ES-I3 (cell line): ENCODE results near the gene TRIM67.

Experiments used
- H3K36me3 ChIP-seq: 2 replicates; pipeline ENCODE4 v1.6.1; 2013; ENCODE audit warnings: mild to moderate bottlenecking, low read length, control low read depth, moderate library complexity; ENCODE audit not compliant: insufficient read depth
- H3K4me1 ChIP-seq: 2 replicates; pipeline ENCODE4 v1.6.1; 2013; ENCODE audit warnings: mild to moderate bottlenecking, control low read depth, low read length; ENCODE audit not compliant: insufficient read depth
- H3K9ac ChIP-seq: 2 replicates; pipeline ENCODE4 v1.6.1; 2013; ENCODE audit warnings: low read depth, mild to moderate bottlenecking, low read length, moderate library complexity
- H3K9me3 ChIP-seq: 2 replicates; pipeline ENCODE4 v1.6.1; 2013; ENCODE audit warnings: mild to moderate bottlenecking, low read length, moderate library complexity; ENCODE audit not compliant: control insufficient read depth, insufficient read depth

The TRIM67 gene

GRCh38 chr1:231213831-231214573, 52.1 kb downstream of the TRIM67 start:
- no peaks in the 10 kb centered on the region for H3K9me3 ChIP-seq
- H3K36me3 ChIP-seq: no peaks in the 10 kb centered on the region
- H3K9ac ChIP-seq: no peak overlapping the region
- no peaks in the 10 kb centered on the region for H3K4me1 ChIP-seq

DNA sequence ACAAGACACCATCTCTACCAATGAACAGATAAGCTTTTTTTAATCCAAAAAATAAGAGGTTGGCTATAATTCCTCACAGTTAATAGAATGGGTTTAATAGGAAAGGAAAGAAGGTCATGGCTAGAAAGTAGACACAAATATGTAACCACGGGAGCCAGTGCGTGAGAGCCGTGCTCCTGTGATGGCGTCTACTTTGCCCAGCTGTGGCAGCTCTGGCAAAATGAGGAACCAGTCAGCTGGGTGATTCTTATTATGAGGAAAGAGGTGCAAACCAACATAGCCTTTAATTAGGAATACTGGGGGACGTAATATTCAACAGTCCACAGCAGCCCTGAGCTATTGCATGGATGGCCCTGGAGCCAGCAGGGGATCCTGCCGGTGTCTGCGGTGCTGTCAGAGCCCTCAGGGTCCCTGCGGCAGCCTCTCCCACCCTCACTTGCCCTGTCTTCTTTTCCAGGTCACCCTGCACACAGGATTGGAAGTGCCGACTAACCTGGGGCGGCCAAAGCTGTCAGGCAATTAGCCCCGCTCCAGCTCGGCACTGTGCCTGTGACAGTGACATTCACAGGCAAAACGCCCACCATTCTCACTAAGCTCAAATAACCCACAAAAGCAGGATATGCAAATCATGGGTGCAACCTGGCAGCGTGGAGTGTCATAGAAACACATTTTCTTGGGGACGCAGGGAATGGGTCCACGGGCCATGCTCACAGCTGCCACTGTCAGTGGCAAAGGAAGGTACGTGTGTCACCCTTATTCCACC, 53.2 kb downstream of the TRIM67 start:
- Histone ChIP-seq H3K9me3 (no peaks in the 10 kb centered on the region), H3K36me3 (no peaks in the 10 kb centered on the region), H3K4me1 (no peaks in the 10 kb centered on the region), H3K9ac (no peak overlapping the region)

DNA sequence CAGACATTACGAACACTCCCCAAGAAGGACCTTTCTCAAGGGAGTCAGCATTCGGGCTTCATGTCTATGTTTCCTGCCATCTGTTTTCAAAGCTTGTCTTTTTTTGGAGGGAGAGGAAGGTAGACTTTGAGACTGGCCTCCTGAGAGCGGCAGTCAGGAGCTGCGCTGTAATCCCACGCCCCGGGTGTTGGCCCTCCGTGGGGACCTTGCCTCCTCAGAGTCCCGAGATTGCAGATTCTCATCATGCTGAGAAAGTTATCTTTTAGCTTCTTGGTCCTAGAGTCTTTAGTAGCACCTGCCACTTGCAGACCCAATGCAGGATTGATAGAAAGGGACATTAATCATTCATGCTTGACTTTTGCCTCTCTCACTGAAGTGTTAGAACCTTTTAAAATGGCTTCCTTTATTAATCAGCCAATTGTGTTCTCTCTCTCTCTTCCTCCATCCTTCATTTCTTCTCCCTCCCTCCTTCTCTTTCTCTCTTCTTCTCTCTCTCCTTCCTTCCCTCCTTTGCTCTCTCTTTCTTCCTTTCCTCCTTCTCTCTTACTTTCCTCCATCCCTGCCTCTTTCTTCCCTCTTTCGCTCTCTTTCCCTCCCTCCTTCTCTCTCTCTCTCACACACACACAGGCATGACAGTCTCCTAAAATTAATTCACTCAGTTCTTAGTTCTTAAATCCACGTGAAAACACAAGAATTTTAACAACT, 54.0 kb downstream of the TRIM67 start:
- Histone ChIP-seq H3K36me3 (no peaks in the 10 kb centered on the region), H3K4me1 (no peaks in the 10 kb centered on the region), H3K9ac (no peak overlapping the region), H3K9me3 (no peaks in the 10 kb centered on the region)

- Histone ChIP-seq H3K36me3 (no peaks in the 10 kb centered on the region), H3K9ac (no peak overlapping the region), H3K4me1 (no peaks in the 10 kb centered on the region), H3K9me3 (no peaks in the 10 kb centered on the region)
These were observed 54.6 kb downstream of the TRIM67 start for GRCh38 chr1:231216498-231216897.

DNA sequence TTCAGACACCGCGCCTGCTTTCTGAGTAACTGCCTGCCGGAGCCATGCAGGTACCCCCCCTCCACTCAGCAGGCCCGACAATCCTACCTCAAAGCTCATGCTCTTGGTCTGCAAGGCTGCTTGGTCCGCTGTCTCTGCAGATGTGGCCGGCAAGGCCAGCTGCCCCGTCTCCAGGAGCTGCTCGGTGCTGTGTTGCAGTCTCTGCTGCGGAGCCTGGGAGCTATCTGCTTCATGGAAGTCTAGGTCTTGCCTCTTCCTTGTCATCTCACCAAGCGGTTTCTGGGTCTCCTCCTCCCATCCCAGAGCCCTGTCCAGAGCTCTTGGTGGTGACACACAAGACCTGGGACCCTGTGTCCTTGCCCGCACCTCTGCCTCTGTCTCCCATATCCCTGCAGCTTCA, 55.2 kb downstream of the TRIM67 start:
- Histone ChIP-seq H3K9me3 (no peaks in the 10 kb centered on the region), H3K36me3 (no peaks in the 10 kb centered on the region), H3K4me1 (no peaks in the 10 kb centered on the region), H3K9ac (no peak overlapping the region)

DNA sequence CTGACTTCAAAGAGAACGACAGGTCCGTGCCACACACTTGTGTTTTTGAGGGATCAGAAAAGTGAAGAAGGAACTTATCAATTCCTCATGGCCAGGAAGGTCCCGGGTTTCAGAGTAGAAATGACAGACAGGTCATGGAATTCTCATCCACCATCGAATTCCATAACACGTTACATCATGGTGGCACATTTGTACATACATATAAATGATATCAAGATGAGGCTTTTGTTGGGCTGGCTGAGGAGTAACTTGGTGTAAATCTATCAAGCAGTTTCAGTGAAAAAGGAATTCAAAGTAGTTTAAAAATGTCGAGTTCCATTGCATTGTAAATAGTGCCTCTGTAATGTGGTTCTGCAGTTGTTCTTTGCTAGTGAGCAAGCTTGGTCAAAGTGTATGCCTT, 56.2 kb downstream of the TRIM67 start:
- H3K9ac ChIP-seq: no peak overlapping the region
- no peaks in the 10 kb centered on the region for H3K36me3 ChIP-seq
- H3K4me1 ChIP-seq: no peaks in the 10 kb centered on the region
- no peaks in the 10 kb centered on the region for H3K9me3 ChIP-seq

DNA sequence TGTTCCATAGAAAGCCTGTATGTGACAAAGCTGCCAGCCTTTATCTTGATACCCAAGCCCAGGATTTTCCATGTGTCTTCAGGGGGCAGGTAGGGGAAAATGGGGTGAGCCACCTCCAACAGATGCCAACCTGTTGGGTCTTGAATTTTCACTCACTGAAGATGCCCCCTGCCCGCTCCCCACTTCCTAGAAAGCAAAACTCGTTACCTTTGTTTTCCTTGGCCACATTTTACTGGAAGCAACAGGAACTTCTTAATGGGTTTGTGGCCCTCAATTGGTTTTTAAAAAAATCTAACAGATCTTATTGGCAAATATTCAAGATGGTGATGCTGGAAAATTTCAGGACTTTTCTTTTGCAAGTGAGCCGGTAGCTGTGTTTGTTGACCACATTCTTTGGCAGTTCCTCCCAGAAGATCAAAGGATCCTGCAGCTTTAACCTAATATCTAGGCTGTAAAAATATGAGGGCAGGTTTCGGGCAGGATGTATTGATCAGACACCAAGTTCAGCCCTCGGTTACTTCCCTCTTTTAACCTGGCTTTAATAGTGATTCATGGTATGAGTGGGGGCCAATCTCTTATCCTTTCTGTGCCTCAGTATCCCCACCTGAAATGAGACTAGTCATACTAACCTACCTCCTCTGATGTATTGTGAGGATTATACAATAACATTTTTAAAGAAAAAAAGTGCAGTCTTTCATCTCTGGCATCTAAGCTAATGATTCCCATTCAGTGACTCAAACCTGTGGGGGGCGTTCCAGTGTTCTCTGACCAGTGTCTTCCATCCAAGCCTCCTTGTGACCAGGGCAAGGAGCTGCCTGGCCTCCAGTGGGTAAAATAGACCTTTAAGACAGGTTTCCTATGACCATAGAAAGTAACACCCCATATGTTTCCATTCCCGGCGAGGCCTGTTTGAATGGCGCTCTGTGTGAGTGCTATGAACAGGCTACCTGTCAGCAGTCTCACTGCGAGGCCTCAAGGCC, 57.9 kb downstream of the TRIM67 start:
- no peak overlapping the region for H3K9ac ChIP-seq
- H3K36me3 ChIP-seq: no peaks in the 10 kb centered on the region
- no peaks in the 10 kb centered on the region for H3K9me3 ChIP-seq
- H3K4me1 ChIP-seq: no peaks in the 10 kb centered on the region

DNA sequence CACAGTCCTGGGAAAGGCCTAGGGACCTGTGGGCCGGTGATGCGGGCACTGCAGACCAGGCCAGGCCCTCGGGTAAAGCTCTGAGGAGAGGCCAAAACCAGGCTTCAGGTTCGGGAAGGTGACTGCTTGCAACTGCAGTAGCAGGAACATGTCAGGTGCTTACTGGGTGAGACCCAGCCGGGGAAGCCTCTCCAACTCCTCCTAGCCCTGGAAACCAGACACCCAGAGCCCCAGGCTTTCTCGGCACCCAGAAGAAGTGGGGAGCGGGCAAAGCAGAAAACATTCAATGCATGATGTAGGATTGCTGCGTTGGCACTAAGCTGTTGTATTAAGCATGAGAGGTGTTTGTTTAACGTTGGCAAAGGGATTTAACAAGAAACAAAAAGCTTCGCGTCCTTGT, 58.9 kb downstream of the TRIM67 start:
- H3K9ac ChIP-seq: no peak overlapping the region
- H3K4me1 ChIP-seq: no peaks in the 10 kb centered on the region
- no peaks in the 10 kb centered on the region for H3K36me3 ChIP-seq
- no peaks in the 10 kb centered on the region for H3K9me3 ChIP-seq

DNA sequence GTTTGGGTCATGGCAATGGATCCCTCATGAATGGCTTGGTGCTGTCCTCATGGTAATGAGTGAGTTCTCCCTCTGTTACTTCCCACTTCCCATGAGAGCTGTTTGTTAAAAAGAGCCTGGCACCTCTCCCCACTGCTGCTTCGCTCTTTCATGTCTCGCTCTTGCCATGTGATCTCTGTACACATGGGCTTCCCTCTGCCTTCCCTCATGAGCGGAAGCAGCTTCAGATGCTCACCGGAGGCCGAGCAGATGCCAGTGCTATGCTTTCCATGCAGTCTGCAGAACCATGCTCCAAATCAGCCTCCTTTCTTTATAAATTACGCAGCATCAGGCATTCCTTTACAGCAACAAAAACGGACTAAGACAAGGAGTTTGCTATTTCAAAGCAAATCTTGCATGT, 64.3 kb downstream of the TRIM67 start:
- no peak overlapping the region for H3K9ac ChIP-seq
- H3K36me3 ChIP-seq: no peaks in the 10 kb centered on the region
- H3K4me1 ChIP-seq: no peaks in the 10 kb centered on the region
- H3K9me3 ChIP-seq: no peaks in the 10 kb centered on the region

GRCh38 chr1:231231511-231231910, 69.7 kb downstream of the TRIM67 start:
- Histone ChIP-seq H3K9me3 (no peaks in the 10 kb centered on the region), H3K36me3 (no peaks in the 10 kb centered on the region; the same call in 1 of the 2 replicates), H3K9ac (no peak overlapping the region), H3K4me1 (no peaks in the 10 kb centered on the region)

DNA sequence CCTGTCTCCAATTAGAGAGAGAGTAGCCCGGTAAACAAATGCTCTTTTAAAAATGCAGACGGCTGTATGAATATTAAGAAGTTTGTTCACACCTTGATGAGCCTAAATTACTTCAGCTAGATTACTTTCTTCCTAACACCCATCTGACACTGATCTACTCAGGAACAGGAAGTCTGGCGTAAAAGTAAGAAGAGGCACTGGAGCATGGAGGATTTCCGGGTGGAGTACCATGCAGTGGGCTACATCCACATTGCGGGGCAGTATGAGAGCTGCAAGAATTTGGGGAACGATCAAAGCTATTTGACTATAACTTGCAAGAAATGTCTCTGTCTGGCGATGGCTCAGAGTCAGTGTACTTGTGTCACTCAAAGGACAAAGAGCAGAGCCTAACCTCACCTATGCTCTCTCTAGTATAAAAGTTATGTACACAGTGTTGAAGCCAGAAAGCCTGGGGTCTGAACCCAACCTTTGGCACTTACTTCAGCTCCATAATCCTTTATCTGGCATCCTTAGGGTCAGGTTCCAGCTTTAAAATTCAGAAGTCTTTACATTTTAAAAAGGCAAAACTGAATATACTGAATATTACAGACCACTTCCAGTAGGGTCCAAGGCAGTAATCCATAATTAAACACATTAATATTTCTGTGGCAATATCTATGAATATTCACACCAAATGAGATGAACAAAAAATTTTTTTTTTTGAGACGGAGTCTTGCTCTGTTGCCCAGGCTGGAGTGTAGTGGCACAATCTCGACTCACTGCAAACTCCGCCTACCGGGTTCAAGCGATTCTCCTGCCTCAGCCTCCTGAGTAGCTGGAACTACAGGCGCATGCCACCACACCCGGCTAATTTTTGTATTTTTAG, 71.2 kb downstream of the TRIM67 start:
- Histone ChIP-seq H3K36me3 (no peaks in the 10 kb centered on the region; the same call in none of the 2 replicates), H3K9ac (no peak overlapping the region), H3K4me1 (no peaks in the 10 kb centered on the region), H3K9me3 (no peaks in the 10 kb centered on the region)

DNA sequence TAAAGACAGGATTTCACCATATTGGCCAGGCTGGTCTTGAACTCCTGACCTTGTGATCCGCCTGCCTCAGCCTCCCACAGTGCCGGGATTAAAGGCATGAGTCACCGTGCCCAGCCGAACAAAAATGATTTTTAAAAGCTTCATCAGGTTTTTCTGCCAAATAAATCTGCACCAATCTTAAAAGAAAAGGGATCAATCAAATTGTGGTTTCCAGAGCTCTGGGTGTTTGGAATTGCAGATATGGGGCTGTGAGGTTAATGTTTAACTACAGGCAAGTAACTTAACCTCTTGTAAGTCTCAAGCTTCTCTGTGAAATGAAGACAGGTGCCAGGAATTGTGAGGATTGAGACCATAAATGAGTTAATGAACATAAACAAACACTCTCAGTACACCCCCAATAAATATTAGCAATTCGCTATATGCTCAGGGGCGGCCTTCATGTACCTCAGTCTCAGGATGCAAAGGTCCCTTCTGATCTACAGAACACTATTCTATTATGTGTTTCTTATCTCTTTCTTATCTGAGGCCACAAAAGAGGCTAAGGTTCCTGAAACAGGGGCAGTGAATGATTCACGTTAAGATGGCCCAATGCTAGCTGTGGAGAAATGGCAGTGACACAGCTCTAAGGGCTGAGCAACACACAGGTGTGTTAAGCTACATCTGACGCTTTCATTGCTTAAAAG, 72.0 kb downstream of the TRIM67 start:
- H3K4me1 ChIP-seq: no peaks in the 10 kb centered on the region
- no peaks in the 10 kb centered on the region; the same call in none of the 2 replicates for H3K36me3 ChIP-seq
- H3K9me3 ChIP-seq: no peaks in the 10 kb centered on the region
- no peak overlapping the region for H3K9ac ChIP-seq

DNA sequence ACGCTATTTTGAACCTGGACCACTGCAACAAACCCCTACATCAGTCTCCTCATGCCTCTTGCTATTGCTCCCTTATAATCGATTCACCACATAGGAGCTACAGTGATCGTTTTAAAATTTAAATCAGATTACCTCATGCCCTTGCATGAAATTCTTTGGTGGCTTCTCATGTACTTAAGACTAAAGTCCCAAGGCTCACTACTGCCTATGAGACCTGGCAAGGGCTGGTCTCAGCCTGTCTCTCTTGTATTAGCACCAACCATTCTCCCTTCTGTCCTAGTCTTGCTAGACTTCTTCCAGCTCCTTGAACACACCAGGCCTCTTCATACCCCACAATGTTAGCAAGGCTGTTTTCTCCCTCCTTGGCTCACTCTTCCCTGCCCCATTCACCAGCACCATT, 72.6 kb downstream of the TRIM67 start:
- no peaks in the 10 kb centered on the region for H3K4me1 ChIP-seq
- no peaks in the 10 kb centered on the region; the same call in none of the 2 replicates for H3K36me3 ChIP-seq

More for the DNA sequence above, 72.6 kb downstream of the TRIM67 start:
- Histone ChIP-seq H3K9me3 (no peaks in the 10 kb centered on the region), H3K9ac (no peak overlapping the region)
